Erythroblast (primary cell): Measurements from ENCODE around the gene NYAP2.

Experiments
- GATA1 ChIP-seq: IDR thresholded peaks from 2 replicates; pipeline ENCODE4 v1.6.1; 2011; ENCODE audit warnings: low read depth, mild to moderate bottlenecking, control low read depth, low read length, moderate library complexity
- POLR2A ChIP-seq: IDR thresholded peaks from 2 replicates; pipeline ENCODE4 v1.6.1; 2011; ENCODE audit warnings: mild to moderate bottlenecking, low read length

DNA sequence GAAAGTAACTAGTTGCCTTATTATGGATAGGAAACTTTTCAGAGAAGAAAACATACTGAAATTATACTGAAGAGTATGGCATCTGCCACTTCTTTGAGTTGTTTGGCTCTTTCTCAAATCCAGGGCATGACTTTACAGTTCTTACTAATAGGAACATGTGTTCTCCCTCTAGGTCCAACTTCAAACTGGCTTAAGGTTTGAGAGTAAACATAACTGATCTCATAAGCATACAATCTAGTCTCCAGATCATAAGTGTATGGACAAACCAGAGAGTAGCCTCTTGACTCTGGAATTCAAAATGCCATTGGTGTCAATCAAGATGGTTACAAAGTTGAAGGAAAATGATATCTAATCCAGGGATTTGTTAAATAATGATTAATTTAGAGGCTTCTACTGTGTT, 101.5 kb downstream of the NYAP2 start:
- TF ChIP-seq POLR2A = no peak
- TF ChIP-seq GATA1 = no peak
